Activated CD4-positive, alpha-beta T cell treated with anti-CD3 and anti-CD28 coated beads, Interleukin-2, amount 10 ng/mL, durations not matched to agents 7 days and 5 days (primary cell): ENCODE measurements around the gene H2AZ2. TPM values are rescaled to one million over a fixed set of nuclear protein-coding genes. Genes with fewer than 3 reads are reported as not detected.
"Not testable (repeated sequence)": the region's sequence is repeated elsewhere in the genome, so short reads cannot be mapped to it uniquely, and the experiment has no call there.

ENCODE experiments used
- CTCF ChIA-PET: fragments of 350-600 bp; sonication (Branson Sonifier 250); formaldehyde crosslinking; loops from one replicate; lab custom pipeline; 2021; ENCODE audit warnings: antibody characterized with exemption; lab: Charles Lee
- POLR2A ChIA-PET: fragments of 350-600 bp; sonication (Branson Sonifier 250); formaldehyde crosslinking; loops from one replicate; lab custom pipeline; 2021; ENCODE audit warnings: antibody characterized with exemption; lab: Charles Lee
- DNase-seq: peaks from one replicate; pipeline ENCODE4 v3.0.0-alpha.2; 2020
- H3K27ac Mint-ChIP-seq: one replicate; pipeline ENCODE4 v1.8.0; 2021; ENCODE audit warnings: mild to moderate bottlenecking, moderate library complexity, mixed read lengths
- H3K27me3 Mint-ChIP-seq: one replicate; pipeline ENCODE4 v1.8.0; 2021; ENCODE audit warnings: mixed read lengths
- H3K36me3 Mint-ChIP-seq: one replicate; pipeline ENCODE4 v1.8.0; 2021; ENCODE audit warnings: low read depth, mixed read lengths
- H3K4me1 Mint-ChIP-seq: one replicate; pipeline ENCODE4 v1.8.0; 2021; ENCODE audit warnings: mixed read lengths
- H3K4me3 Mint-ChIP-seq: one replicate; pipeline ENCODE4 v1.8.0; 2021; ENCODE audit warnings: mild to moderate bottlenecking, moderate library complexity, mixed read lengths
- H3K9me3 Mint-ChIP-seq: one replicate; pipeline ENCODE4 v1.8.0; 2021; ENCODE audit warnings: mixed read lengths
- total RNA-seq, 2 experiments: library from RNA; stranded (reverse); gene quantifications; one replicate each; pipeline ENCODE4 v1.2.3, GENCODE V29; 2021

The H2AZ2 gene
- total RNA-seq, 2 experiments from 2014 or later: 327 to 404 TPM

GRCh38 chr7:44803828-44804519, 43.9 kb downstream of the H2AZ2 start:
- not testable (repeated sequence) for DNase-seq, H3K27me3 Mint-ChIP-seq, H3K4me3 Mint-ChIP-seq, H3K27ac Mint-ChIP-seq, H3K9me3 Mint-ChIP-seq
- CTCF ChIA-PET: interaction anchor here (0.8 to 1.6 kb wide), 4 partner anchors 8 to 24 kb away, joined by 3 to 5 read pairs (median 4); no protein-coding TSS in a partner anchor
- POLR2A ChIA-PET: interaction anchor here (0.6 to 1.0 kb wide), 3 partner anchors 125 to 222 kb away, joined by 3 to 5 read pairs (median 5); no protein-coding TSS in a partner anchor
- peaks cover 29% of the 10 kb centered on the region for H3K4me1 Mint-ChIP-seq
- H3K36me3 Mint-ChIP-seq: peaks cover 40% of the 10 kb centered on the region

DNA sequence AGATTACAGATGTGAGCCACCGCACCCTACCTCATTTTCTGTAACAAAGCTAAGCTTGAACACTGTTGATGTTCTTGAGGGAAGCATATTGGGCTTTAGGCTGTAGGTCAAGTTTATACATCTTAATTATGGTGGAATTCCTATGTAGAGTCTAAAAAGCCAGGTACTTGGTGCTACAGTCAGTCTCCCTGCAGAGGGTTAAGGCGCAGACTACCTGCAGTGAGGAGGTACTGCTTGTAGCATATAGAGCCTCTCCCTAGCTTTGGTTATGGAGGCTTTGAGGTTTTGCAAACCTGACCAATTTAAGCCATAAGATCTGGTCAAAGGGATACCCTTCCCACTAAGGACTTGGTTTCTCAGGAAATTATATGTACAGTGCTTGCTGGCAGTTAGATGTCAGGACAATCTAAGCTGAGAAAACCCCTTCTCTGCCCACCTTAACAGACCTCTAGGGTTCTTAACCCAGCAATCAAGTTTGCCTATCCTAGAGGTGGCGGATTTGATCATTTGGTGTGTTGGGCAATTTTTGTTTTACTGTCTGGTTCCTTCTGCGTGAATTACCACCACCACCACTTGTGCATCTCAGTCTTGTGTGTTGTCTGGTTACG, 45.4 kb downstream of the H2AZ2 start:
- no peaks in the 10 kb centered on the region for H3K27me3 Mint-ChIP-seq
- peak overlapping the region; percentile 12 for H3K27ac Mint-ChIP-seq
- ChIA-PET CTCF (interaction anchor here (0.5 to 1.6 kb wide), 3 partner anchors 10 to 26 kb away, joined by 3 to 5 read pairs (median 5); no protein-coding TSS in a partner anchor), POLR2A (no interaction called here)
- no peak overlapping the region for H3K4me3 Mint-ChIP-seq
- H3K9me3 Mint-ChIP-seq: no peaks in the 10 kb centered on the region
- peaks cover 53% of the 10 kb centered on the region for H3K36me3 Mint-ChIP-seq
- H3K4me1 Mint-ChIP-seq: peaks cover 39% of the 10 kb centered on the region
- DNase-seq: no peak

DNA sequence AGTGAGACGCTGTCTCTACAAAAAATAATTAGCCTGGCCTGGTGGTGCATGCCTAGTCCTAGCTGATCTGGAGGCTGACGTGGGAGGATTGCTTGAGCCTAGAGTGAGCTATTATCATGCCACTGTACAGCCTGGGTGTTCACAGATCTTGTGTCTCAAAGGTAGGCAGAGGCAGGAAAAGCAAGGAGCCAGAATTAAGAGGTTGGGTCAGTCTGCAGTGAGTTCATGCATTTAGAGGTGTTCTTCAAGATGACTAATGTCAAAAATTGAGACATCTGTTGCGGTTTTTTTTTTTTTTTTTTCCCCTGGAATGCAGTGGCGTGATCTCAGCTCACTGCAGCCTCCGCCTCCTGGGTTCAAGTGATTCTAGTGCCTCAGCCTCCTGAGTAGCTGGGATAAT, 46.0 kb downstream of the H2AZ2 start:
- Mint-ChIP-seq H3K4me1 (peaks cover 41% of the 10 kb centered on the region), H3K27ac (peak overlapping the region; percentile 31), H3K4me3 (no peak overlapping the region), H3K27me3 (no peaks in the 10 kb centered on the region), H3K9me3 (no peaks in the 10 kb centered on the region), H3K36me3 (peaks cover 59% of the 10 kb centered on the region)
- POLR2A ChIA-PET: no interaction called here
- no peak for DNase-seq
- CTCF ChIA-PET: interaction anchor here (1.5 kb wide), 1 partner anchor 27 kb away, joined by 5 read pairs; no protein-coding TSS in a partner anchor

DNA sequence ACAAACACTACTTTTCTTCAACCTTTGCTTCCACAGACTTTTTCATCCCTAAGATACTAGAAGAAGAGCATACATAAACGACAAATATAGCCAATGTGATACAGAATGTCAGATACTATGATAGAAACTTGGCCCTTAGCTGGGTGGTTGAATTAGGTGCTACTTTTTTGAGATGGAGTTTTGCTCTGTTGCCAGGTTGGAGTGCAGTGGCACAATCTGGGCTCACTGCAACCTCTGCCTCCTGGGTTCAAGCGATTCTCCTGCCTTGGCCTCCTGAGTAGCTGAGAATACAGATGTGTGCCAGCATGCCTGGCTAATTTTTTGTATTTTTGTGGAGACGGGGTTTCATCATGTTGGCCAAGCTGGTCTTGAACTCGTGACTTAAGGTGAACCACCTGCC, 47.9 kb downstream of the H2AZ2 start:
- H3K4me3 Mint-ChIP-seq: peak overlapping the region; percentile 41
- peaks cover 59% of the 10 kb centered on the region for H3K36me3 Mint-ChIP-seq
- POLR2A ChIA-PET: no interaction called here

DNA sequence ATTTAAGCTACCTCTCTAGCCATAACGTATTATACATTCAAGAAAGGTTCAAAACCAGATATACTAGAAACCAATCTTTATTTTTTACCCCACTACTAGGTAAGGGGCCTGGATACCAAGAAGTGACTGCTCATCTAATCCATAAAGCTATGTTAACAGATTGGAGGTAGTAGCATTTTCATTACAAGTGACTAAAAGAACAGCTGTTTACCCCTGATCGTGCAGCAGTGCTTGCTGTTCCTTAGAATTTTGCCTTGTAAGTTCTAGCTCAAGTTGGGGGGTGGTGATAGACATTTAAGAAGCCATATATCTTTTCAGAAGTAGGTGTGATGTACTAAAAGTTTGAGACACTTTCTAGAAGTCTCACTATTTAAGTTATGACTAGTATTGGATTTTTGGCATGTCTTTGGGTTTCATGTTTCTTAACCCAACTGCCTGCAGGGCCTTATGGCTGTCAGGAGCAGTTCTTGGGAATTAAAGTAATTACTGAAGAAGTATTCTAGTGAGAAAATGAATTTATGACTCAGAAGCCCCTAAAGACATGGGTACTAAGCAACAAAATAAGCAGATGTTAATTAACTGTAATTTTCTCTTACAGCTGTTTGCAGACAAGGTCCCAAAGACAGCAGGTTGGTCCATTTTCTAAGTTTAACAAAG, 49.1 kb downstream of the H2AZ2 start:
- POLR2A ChIA-PET: interaction anchor here (0.7 to 1.3 kb wide), 2 partner anchors 48 to 86 kb away, joined by 3 read pairs; no protein-coding TSS in a partner anchor
- Mint-ChIP-seq H3K4me3 (peak overlapping the region; percentile 92), H3K36me3 (peaks cover 59% of the 10 kb centered on the region), H3K9me3 (no peaks in the 10 kb centered on the region), H3K27me3 (no peaks in the 10 kb centered on the region), H3K4me1 (peaks cover 49% of the 10 kb centered on the region), H3K27ac (peak overlapping the region; percentile 31)
- DNase-seq: no peak
- CTCF ChIA-PET: interaction anchor here (0.6 to 2.0 kb wide), 4 partner anchors 136 to 338 kb away, joined by 3 to 5 read pairs (median 4); no protein-coding TSS in a partner anchor

More for the DNA sequence above, 47.9 kb downstream of the H2AZ2 start:
- CTCF ChIA-PET: interaction anchor here (1.4 kb wide), 1 partner anchor 336 kb away, joined by 3 read pairs; no protein-coding TSS in a partner anchor
- Mint-ChIP-seq H3K4me1 (peaks cover 46% of the 10 kb centered on the region), H3K27ac (peak overlapping the region; percentile 11), H3K9me3 (no peaks in the 10 kb centered on the region), H3K27me3 (no peaks in the 10 kb centered on the region)
- DNase-seq: no peak

GRCh38 chr7:44797329-44798258, 50.3 kb downstream of the H2AZ2 start:
- peaks cover 52% of the 10 kb centered on the region for H3K36me3 Mint-ChIP-seq
- H3K4me1 Mint-ChIP-seq: peaks cover 46% of the 10 kb centered on the region
- H3K4me3 Mint-ChIP-seq: peak overlapping the region; percentile 92
- ChIA-PET POLR2A (interaction anchor here (0.6 to 1.3 kb wide), 3 partner anchors 50 to 215 kb away, joined by 3 read pairs; partner anchors contain the start of genes H2AZ2 and TMED4), CTCF (interaction anchor here (0.6 to 2.0 kb wide), 9 partner anchors 12 to 339 kb away, joined by 3 to 5 read pairs (median 3); no protein-coding TSS in a partner anchor)
- peak overlapping the region; percentile 99 for H3K27ac Mint-ChIP-seq
- no peaks in the 10 kb centered on the region for H3K27me3 Mint-ChIP-seq
- DNase-seq: peak; percentile 89
- no peaks in the 10 kb centered on the region for H3K9me3 Mint-ChIP-seq

DNA sequence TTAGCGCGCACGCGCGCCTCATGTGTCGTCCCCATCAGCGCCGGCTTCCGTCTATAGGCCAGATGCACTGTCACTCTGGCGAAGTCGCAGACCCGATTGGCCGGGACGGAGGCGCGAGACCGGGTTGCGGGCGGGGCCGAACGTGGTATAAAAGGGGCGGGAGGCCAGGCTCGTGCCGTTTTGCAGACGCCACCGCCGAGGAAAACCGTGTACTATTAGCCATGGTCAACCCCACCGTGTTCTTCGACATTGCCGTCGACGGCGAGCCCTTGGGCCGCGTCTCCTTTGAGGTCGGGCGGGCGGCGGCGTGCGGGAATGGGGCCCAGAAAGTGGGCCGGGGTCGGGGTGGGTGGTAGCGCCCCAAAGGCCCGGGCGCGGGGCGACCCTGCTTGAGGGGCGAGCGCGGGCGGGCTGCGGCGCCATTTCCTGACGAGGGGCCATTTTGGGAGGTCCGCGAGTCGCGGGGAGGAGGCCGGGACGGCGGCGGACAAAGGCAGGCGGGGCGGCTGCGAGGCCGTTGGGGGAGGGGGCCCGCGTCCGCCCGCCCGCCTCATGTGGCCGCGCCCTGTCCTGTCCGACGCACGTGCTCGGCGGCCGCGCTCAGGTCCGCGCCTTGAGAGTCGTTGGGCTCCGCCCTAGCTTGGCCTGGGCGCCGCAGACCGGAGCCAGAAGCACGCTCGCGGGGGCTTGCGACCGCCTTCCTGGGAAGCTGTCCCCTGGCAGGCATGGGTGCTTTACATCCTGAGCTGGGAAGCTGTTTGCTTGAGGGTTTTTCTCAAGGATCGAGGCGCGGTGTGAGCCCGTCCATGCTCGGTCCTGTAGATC, 51.2 kb downstream of the H2AZ2 start, which contains the start of gene PPIA:
Gene PPIA (plus strand): TSS at position 178 of the 825 bp plus-strand sequence. CDS start 44 bp downstream, at position 222.
- H3K36me3 Mint-ChIP-seq: peaks cover 43% of the 10 kb centered on the region
- ChIA-PET CTCF (interaction anchor here (0.6 to 2.0 kb wide), 5 partner anchors 47 to 340 kb away, joined by 3 to 5 read pairs (median 3); no protein-coding TSS in a partner anchor), POLR2A (interaction anchor here (0.6 kb wide), 1 partner anchor 214 kb away, joined by 3 read pairs; the partner anchor contains the start of gene TMED4)
- H3K27me3 Mint-ChIP-seq: no peaks in the 10 kb centered on the region
- peak; percentile 99 for DNase-seq
- H3K4me1 Mint-ChIP-seq: peaks cover 43% of the 10 kb centered on the region
- peak within 1 kb of the TSS; percentile 99 for H3K27ac Mint-ChIP-seq
- H3K4me3 Mint-ChIP-seq: peak within 1 kb of the TSS; percentile 92
- no peaks in the 10 kb centered on the region for H3K9me3 Mint-ChIP-seq

- H3K36me3 Mint-ChIP-seq: peaks cover 37% of the 10 kb centered on the region
These were observed 51.8 kb downstream of the H2AZ2 start for GRCh38 chr7:44796034-44796503.

GRCh38 chr7:44794331-44794730, 53.6 kb downstream of the H2AZ2 start:
- Mint-ChIP-seq H3K9me3 (no peaks in the 10 kb centered on the region), H3K4me3 (no peak overlapping the region), H3K4me1 (peaks cover 22% of the 10 kb centered on the region), H3K27me3 (no peaks in the 10 kb centered on the region), H3K27ac (no peak overlapping the region), H3K36me3 (peaks cover 20% of the 10 kb centered on the region)
- ChIA-PET POLR2A (no interaction called here), CTCF (no interaction called here)
- no peak for DNase-seq

More at GRCh38 chr7:44796034-44796503, 51.8 kb downstream of the H2AZ2 start:
- no peaks in the 10 kb centered on the region for H3K27me3 Mint-ChIP-seq
- peak overlapping the region; percentile 99 for H3K27ac Mint-ChIP-seq
- H3K4me1 Mint-ChIP-seq: peaks cover 36% of the 10 kb centered on the region
- H3K9me3 Mint-ChIP-seq: no peaks in the 10 kb centered on the region
- peak overlapping the region; percentile 92 for H3K4me3 Mint-ChIP-seq
- ChIA-PET CTCF (interaction anchor here (0.6 kb wide), 1 partner anchor 417 kb away, joined by 3 read pairs; no protein-coding TSS in a partner anchor), POLR2A (interaction anchor here (0.6 to 0.8 kb wide), 2 partner anchors 77 to 189 kb away, joined by 3 read pairs; partner anchors contain the start of gene OGDH)
- DNase-seq: peak; percentile 72

DNA sequence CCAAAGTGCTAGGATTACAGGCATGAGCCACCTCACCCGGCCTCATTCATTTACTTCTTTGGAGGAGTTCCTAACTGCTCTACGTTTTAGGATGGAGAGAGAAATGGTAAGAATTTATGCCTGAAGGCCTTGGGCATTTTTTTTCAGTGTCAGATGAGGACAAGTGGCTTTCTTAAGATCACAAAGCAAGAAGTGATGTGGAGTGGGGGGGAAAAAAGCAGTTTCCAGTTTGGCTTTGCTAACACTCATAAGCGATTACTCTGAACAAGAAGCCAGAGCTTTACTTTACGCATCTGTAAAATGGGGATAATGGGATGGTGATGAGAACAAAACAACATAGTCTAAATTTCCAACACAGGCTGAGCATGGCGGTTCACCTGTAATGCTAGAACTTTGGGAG, 54.0 kb downstream of the H2AZ2 start:
- DNase-seq: no peak
- ChIA-PET POLR2A (no interaction called here), CTCF (no interaction called here)
- H3K4me3 Mint-ChIP-seq: peak overlapping the region; percentile 30
- no peaks in the 10 kb centered on the region for H3K27me3 Mint-ChIP-seq
- peaks cover 18% of the 10 kb centered on the region for H3K36me3 Mint-ChIP-seq
- H3K9me3 Mint-ChIP-seq: no peaks in the 10 kb centered on the region
- no peak overlapping the region for H3K27ac Mint-ChIP-seq
- peaks cover 20% of the 10 kb centered on the region for H3K4me1 Mint-ChIP-seq
